ENCODE results near the gene ETFDH.

Gene ETFDH

DNA sequence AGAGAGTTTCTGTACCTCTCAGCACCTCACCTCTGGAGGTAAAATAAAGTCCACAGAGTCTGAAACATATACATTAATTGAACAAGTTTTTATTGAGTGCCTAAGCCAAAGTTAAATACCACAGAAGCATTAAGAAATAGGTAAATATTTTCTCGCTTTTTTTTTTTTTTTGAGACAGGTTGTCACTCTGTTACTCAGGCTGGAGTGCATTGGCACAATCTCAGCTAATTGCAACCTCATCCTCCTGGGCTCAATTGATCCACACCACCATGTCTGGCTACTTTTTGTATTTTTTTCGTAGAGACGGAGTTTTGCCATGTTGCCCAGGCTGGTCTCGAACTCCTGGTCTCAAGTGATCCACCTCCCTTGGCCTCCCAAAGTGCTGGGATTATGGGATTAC is 86.6 kb downstream of the ETFDH start:
- H3K27me3 ChIP-seq (ENCODE audit: insufficient read depth, poor library complexity, severe bottlenecking): no peaks in the 10 kb centered on the region
- H3K4me3 ChIP-seq (replicated peaks; ENCODE audit: insufficient read depth, low read length): no peak overlapping the region
- TF ChIP-seq, protein P1, sequence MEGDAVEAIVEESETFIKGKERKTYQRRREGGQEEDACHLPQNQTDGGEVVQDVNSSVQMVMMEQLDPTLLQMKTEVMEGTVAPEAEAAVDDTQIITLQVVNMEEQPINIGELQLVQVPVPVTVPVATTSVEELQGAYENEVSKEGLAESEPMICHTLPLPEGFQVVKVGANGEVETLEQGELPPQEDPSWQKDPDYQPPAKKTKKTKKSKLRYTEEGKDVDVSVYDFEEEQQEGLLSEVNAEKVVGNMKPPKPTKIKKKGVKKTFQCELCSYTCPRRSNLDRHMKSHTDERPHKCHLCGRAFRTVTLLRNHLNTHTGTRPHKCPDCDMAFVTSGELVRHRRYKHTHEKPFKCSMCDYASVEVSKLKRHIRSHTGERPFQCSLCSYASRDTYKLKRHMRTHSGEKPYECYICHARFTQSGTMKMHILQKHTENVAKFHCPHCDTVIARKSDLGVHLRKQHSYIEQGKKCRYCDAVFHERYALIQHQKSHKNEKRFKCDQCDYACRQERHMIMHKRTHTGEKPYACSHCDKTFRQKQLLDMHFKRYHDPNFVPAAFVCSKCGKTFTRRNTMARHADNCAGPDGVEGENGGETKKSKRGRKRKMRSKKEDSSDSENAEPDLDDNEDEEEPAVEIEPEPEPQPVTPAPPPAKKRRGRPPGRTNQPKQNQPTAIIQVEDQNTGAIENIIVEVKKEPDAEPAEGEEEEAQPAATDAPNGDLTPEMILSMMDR (IDR thresholded peaks at IDR 0.05; ENCODE audit: insufficient read depth, low read length): no peak
- TF ChIP-seq SPI1 (IDR thresholded peaks at IDR 0.05; ENCODE audit: borderline replicate concordance, low read depth): no peak
- no peak for TF ChIP-seq POLR2AphosphoS5 (IDR thresholded peaks at IDR 0.05; ENCODE audit: low read depth)
- DNase-seq (ENCODE audit: low read depth in 1 of 2, low spot score in 1 of 2): no peak
- no peak overlapping the region for H3K27ac ChIP-seq (replicated peaks)
